ENCODE data around the gene CTLA4. TPM values are rescaled to one million over a fixed set of nuclear protein-coding genes. Genes with fewer than 3 reads are reported as not detected.
"Not testable (repeated sequence)": the region's sequence is repeated elsewhere in the genome, so short reads cannot be mapped to it uniquely, and the experiment has no call there.

The CTLA4 gene
- polyA plus RNA-seq, 3 donors: 0.08 TPM; not detected in 2

DNA sequence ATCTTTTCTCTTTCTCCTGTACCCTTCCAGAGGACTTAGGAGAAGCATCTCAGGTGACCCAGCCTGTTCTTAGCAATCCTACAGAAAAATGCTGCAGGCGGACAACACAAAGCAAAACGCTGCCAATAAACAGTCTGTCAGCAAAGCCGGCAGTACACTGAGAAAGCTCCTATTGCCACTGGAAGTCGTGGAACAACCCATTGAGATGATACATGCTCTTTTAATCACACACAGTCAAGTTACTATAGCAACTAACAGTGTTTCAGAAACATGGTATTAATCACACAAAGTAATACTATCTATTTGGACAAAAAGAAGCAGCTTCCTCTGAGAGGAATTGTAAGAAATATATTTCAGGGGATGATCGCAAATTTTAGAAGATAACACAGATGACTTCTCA lies 10.5 kb downstream of the CTLA4 start:
- Histone ChIP-seq H3K4me2 (replicated peaks; ENCODE audit: extremely low read depth, low read length, poor library complexity, severe bottlenecking) (no peak overlapping the region), H3K4me1 (ENCODE audit: control insufficient read depth in 1 of 2, insufficient read depth in 2 of 2, low read length in 2 of 2) (peaks cover 17 to 24% of the 10 kb centered on the region in 2 donors), H3K36me3 (replicated peaks in 1 of 2; ENCODE audit: control insufficient read depth in 1 of 2, insufficient read depth in 2 of 2, low read length in 2 of 2) (no peaks in the 10 kb centered on the region), H2AFZ (ENCODE audit: insufficient read depth, low read depth, low read length, poor library complexity, severe bottlenecking) (no peak overlapping the region), H4K20me1 (ENCODE audit: insufficient read depth, low read length) (no peaks in the 10 kb centered on the region), H3K27ac (ENCODE audit: low read depth in 1 of 2, low read length in 2 of 2) (no peak overlapping the region), H3K4me3 (replicated peaks in 1 of 3; ENCODE audit: low read depth in 2 of 3, low read length in 3 of 3) (no peak overlapping the region), H3K9ac (ENCODE audit: insufficient read depth, low read length, poor library complexity, severe bottlenecking) (no peak overlapping the region), H3K9me3 (replicated peaks in 1 of 2; ENCODE audit: control insufficient read depth in 1 of 2, insufficient read depth in 1 of 2, low read length in 2 of 2) (no peaks in the 10 kb centered on the region), H3K79me2 (ENCODE audit: insufficient read depth, low read length) (no peaks in the 10 kb centered on the region), H3K27me3 (ENCODE audit: control insufficient read depth in 2 of 2, insufficient read depth in 2 of 2, low read length in 2 of 2) (no peaks in the 10 kb centered on the region)
- whole genome bisulfite sequencing (ENCODE audit: insufficient coverage): 67% methylated on average over 3 of the region's 5 CpGs
- TF ChIP-seq, protein P1, sequence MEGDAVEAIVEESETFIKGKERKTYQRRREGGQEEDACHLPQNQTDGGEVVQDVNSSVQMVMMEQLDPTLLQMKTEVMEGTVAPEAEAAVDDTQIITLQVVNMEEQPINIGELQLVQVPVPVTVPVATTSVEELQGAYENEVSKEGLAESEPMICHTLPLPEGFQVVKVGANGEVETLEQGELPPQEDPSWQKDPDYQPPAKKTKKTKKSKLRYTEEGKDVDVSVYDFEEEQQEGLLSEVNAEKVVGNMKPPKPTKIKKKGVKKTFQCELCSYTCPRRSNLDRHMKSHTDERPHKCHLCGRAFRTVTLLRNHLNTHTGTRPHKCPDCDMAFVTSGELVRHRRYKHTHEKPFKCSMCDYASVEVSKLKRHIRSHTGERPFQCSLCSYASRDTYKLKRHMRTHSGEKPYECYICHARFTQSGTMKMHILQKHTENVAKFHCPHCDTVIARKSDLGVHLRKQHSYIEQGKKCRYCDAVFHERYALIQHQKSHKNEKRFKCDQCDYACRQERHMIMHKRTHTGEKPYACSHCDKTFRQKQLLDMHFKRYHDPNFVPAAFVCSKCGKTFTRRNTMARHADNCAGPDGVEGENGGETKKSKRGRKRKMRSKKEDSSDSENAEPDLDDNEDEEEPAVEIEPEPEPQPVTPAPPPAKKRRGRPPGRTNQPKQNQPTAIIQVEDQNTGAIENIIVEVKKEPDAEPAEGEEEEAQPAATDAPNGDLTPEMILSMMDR (IDR thresholded peaks at IDR 0.05): no peak
- Mint-ChIP-seq H3K9me3 (peaks cover 0 to 4% (median 2%) of the 10 kb centered on the region in 7 donors), H3K27ac (peak overlapping the region in 1 of 7 donors; percentile 35), H3K36me3 (no peaks in the 10 kb centered on the region), H3K4me3 (no peak overlapping the region), H3K27me3 (ENCODE audit: low read depth in 3 of 3) (peaks cover 0 to 3% (median 0%) of the 10 kb centered on the region in 3 donors), H3K4me1 (peaks cover 4% of the 10 kb centered on the region)
- no peak for DNase-seq
- intact Hi-C loops (cut with micrococcal nuclease): no loop called here

DNA sequence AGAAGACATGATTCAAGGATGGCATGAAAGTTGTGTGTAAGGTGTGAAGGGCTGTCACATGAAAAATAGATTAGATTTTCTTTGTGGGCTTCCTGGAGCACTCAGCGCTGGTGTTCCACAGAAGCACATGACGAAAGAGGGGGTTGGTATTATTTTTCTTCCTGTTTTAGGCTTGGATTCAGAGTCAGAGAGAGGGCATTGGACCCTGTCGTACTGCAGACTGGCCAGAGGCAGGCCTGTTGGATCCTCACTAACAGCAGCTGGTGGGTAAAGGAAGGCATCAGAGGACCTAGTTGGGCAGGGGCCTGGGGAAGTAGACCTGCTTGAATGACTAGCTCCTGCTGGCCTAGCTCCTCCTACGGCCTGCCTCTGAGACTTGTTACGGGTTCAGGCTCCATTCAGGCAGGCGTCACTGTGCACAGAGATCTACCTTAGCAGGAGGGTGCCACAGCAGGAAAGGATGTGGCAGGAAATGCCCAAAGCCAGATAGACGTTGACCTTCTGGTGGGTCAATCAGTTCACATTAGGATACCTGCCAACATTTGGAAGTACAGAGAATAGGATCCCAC lies 13.1 kb downstream of the CTLA4 start:
- Histone ChIP-seq H4K20me1 (ENCODE audit: insufficient read depth, low read length) (no peaks in the 10 kb centered on the region), H2AFZ (ENCODE audit: insufficient read depth, low read depth, low read length, poor library complexity, severe bottlenecking) (peak overlapping the region; percentile 49), H3K36me3 (replicated peaks in 1 of 2; ENCODE audit: control insufficient read depth in 1 of 2, insufficient read depth in 2 of 2, low read length in 2 of 2) (no peaks in the 10 kb centered on the region), H3K27me3 (ENCODE audit: control insufficient read depth in 2 of 2, insufficient read depth in 2 of 2, low read length in 2 of 2) (no peaks in the 10 kb centered on the region), H3K4me2 (replicated peaks; ENCODE audit: extremely low read depth, low read length, poor library complexity, severe bottlenecking) (no peak overlapping the region), H3K9ac (ENCODE audit: insufficient read depth, low read length, poor library complexity, severe bottlenecking) (no peak overlapping the region), H3K79me2 (ENCODE audit: insufficient read depth, low read length) (no peaks in the 10 kb centered on the region), H3K4me1 (ENCODE audit: control insufficient read depth in 1 of 2, insufficient read depth in 2 of 2, low read length in 2 of 2) (peaks cover 30 to 35% of the 10 kb centered on the region in 2 donors), H3K9me3 (replicated peaks in 1 of 2; ENCODE audit: control insufficient read depth in 1 of 2, insufficient read depth in 1 of 2, low read length in 2 of 2) (no peaks in the 10 kb centered on the region), H3K4me3 (replicated peaks in 1 of 3; ENCODE audit: low read depth in 2 of 3, low read length in 3 of 3) (no peak overlapping the region), H3K27ac (ENCODE audit: low read depth in 1 of 2, low read length in 2 of 2) (peak overlapping the region; percentile 5 to 50)
- Mint-ChIP-seq H3K4me3 (no peak overlapping the region), H3K27ac (no peak overlapping the region), H3K36me3 (no peaks in the 10 kb centered on the region), H3K9me3 (peaks cover 0 to 2% (median 0%) of the 10 kb centered on the region in 7 donors), H3K4me1 (peaks cover 16% of the 10 kb centered on the region), H3K27me3 (ENCODE audit: low read depth in 3 of 3) (peaks cover 0 to 3% (median 0%) of the 10 kb centered on the region in 3 donors)
- intact Hi-C loops (cut with micrococcal nuclease): no loop called here
- TF ChIP-seq, protein P1 (IDR thresholded peaks at IDR 0.05): no peak
- 68% methylated on average over 7 of the region's 7 CpGs for WGBS (ENCODE audit: insufficient coverage)
- DNase-seq: peak; percentile 29 to 47 (median 42)

GRCh38 chr2:203881185-203881584 lies 13.6 kb downstream of the CTLA4 start:
- Histone ChIP-seq H3K27ac (ENCODE audit: low read depth in 1 of 2, low read length in 2 of 2) (peak overlapping the region in 1 of 2 donors; percentile 50), H3K4me1 (ENCODE audit: control insufficient read depth in 1 of 2, insufficient read depth in 2 of 2, low read length in 2 of 2) (peaks cover 35 to 40% of the 10 kb centered on the region in 2 donors)
- H3K4me1 Mint-ChIP-seq: peaks cover 21% of the 10 kb centered on the region
- H3K36me3 Mint-ChIP-seq; H3K4me3 ChIP-seq (replicated peaks in 1 of 3; ENCODE audit: low read depth in 2 of 3, low read length in 3 of 3); H3K9me3 Mint-ChIP-seq; H3K4me2 ChIP-seq (replicated peaks; ENCODE audit: extremely low read depth, low read length, poor library complexity, severe bottlenecking); H3K27ac Mint-ChIP-seq; H4K20me1 ChIP-seq (ENCODE audit: insufficient read depth, low read length); H3K79me2 ChIP-seq (ENCODE audit: insufficient read depth, low read length); H3K27me3 ChIP-seq (ENCODE audit: control insufficient read depth in 2 of 2, insufficient read depth in 2 of 2, low read length in 2 of 2); intact Hi-C loops (cut with micrococcal nuclease); H3K9me3 ChIP-seq (replicated peaks in 1 of 2; ENCODE audit: control insufficient read depth in 1 of 2, insufficient read depth in 1 of 2, low read length in 2 of 2); H3K9ac ChIP-seq (ENCODE audit: insufficient read depth, low read length, poor library complexity, severe bottlenecking); H3K27me3 Mint-ChIP-seq (ENCODE audit: low read depth in 3 of 3); DNase-seq; H3K36me3 ChIP-seq (replicated peaks in 1 of 2; ENCODE audit: control insufficient read depth in 1 of 2, insufficient read depth in 2 of 2, low read length in 2 of 2); H3K4me3 Mint-ChIP-seq; H2AFZ ChIP-seq (ENCODE audit: insufficient read depth, low read depth, low read length, poor library complexity, severe bottlenecking): not testable (repeated sequence)
- WGBS (ENCODE audit: insufficient coverage): 100% methylated on average over 2 of the region's 3 CpGs

Data from CD14-positive monocyte (primary cell).